K562 (cell line): ENCODE data around the gene HDHD3. TPM values are rescaled to one million over a fixed set of nuclear protein-coding genes. Genes with fewer than 3 reads are reported as not detected.
A peak's percentile ranks its signal among the peaks of the same experiment; 100 is the strongest.

ENCODE experiments used
- CBFA2T3 ChIP-seq: fragments of 450-650 bp; IDR thresholded peaks from 2 replicates; pipeline ENCODE4 v1.6.1; 2017
- CREB1 ChIP-seq, 2 experiments: sonication (generic) in 1 of 2; formaldehyde crosslinking in 1 of 2; IDR thresholded peaks; 2 replicates each; pipeline versions ENCODE4 v1.6.1 to v1.8.0; 2012 to 2022; ENCODE audit warnings: inconsistent platforms in 1 of 2, mild to moderate bottlenecking in 1 of 2, missing genetic modification reagents in 1 of 2, moderate library complexity in 1 of 2
- HOXB6 ChIP-seq: fragments of 250-450 bp; sonication (Bioruptor Pico); IDR thresholded peaks from 2 replicates; pipeline ENCODE4 v1.5.1; 2022; ENCODE audit warnings: mild to moderate bottlenecking, borderline replicate concordance
- MECOM ChIP-seq: fragments of 250-450 bp; sonication (Bioruptor Pico); IDR thresholded peaks from 2 replicates; pipeline ENCODE4 v1.8.0; 2022; ENCODE audit warnings: inconsistent platforms
- MEIS2 ChIP-seq: fragments of 450-650 bp; IDR thresholded peaks from 2 replicates; pipeline ENCODE4 v1.6.1; 2014; ENCODE audit warnings: mild to moderate bottlenecking; ENCODE audit not compliant: partially characterized antibody
- NR2C1 ChIP-seq, 2 experiments: fragments of 450-650 bp; IDR thresholded peaks; 2 replicates each; pipeline ENCODE4 v1.6.1; 2017; ENCODE audit warnings: mild to moderate bottlenecking in 2 of 2, antibody characterized with exemption in 1 of 2, inconsistent platforms in 1 of 2, missing compliant biosample characterization in 1 of 2, missing genetic modification characterization in 1 of 2
- PML ChIP-seq: IDR thresholded peaks from 2 replicates; pipeline ENCODE4 v1.6.1; 2012; ENCODE audit warnings: low read length, inconsistent platforms
- POLR2A ChIP-seq: fragments of 450-650 bp; conservative IDR thresholded peaks from 2 replicates; pipeline ENCODE4 v1.6.1; 2016
- PTTG1 ChIP-seq: fragments of 450-650 bp; IDR thresholded peaks from 2 replicates; pipeline ENCODE4 v1.6.1; 2016; ENCODE audit warnings: low read depth, mild to moderate bottlenecking, missing genetic modification characterization, missing compliant biosample characterization
- PURB ChIP-seq: sonication (generic); formaldehyde crosslinking; IDR thresholded peaks from 2 replicates; pipeline ENCODE4 v1.9.0; 2021; ENCODE audit warnings: low read depth, mild to moderate bottlenecking, missing genetic modification reagents
- SREBF2 ChIP-seq: sonication (generic); formaldehyde crosslinking; IDR thresholded peaks from 2 replicates; pipeline ENCODE4 v1.4.0; 2020; ENCODE audit warnings: mild to moderate bottlenecking, missing genetic modification reagents
- ZC3H4 ChIP-seq: sonication (generic); formaldehyde crosslinking; IDR thresholded peaks from 2 replicates; pipeline ENCODE4 v1.9.0; 2021; ENCODE audit warnings: missing genetic modification reagents, borderline replicate concordance
- ZFP30 ChIP-seq: fragments of 250-450 bp; sonication (Bioruptor Pico); IDR thresholded peaks from 2 replicates; pipeline ENCODE4 v1.8.0; 2022; ENCODE audit warnings: moderate library complexity, mild to moderate bottlenecking, inconsistent platforms, borderline replicate concordance
- ZFX ChIP-seq: sonication (generic); formaldehyde crosslinking; IDR thresholded peaks from 2 replicates; pipeline ENCODE4 v1.8.0; 2022; ENCODE audit warnings: mild to moderate bottlenecking, missing genetic modification reagents, moderate library complexity
- ZNF146 ChIP-seq: IDR thresholded peaks from one replicate; pipeline ENCODE4 v1.6.1; 2018; ENCODE audit warnings: missing compliant biosample characterization; ENCODE audit not compliant: unreplicated experiment
- ZNF197 ChIP-seq: fragments of 200-800 bp; sonication (Bioruptor generic); IDR thresholded peaks from 2 replicates; pipeline ENCODE4 v1.6.1; 2016; ENCODE audit warnings: low read depth, missing genetic modification characterization, missing compliant biosample characterization
- ZNF316 ChIP-seq: fragments of 450-650 bp; IDR thresholded peaks from 2 replicates; pipeline ENCODE4 v1.6.1; 2016
- ZNF717 ChIP-seq: fragments of 250-450 bp; sonication (Bioruptor Pico); IDR thresholded peaks from 2 replicates; pipeline ENCODE4 v1.5.0; 2021
- polyA plus RNA-seq, 8 experiments: library from polyadenylated mRNA; depleted of rRNA in 4 of 8; stranded (reverse) in 5 of 8; unstranded in 3 of 8; fragments of >200 nt; fragmentation: Nextera tagmentation in 2 of 8; fragmentation: Illumina TruSeq in 1 of 8; extraction: Ambion mirVana in 2 of 8; extraction: Trizol in 1 of 8; gene quantifications; 2 replicates each; pipeline versions ENCODE4 v1.2.1 to v1.2.3, GENCODE V29; 2011 to 2014; ENCODE audit warnings: inconsistent platforms in 1 of 8, missing spikeins in 1 of 8
- total RNA-seq, 7 experiments: library from RNA; depleted of rRNA in 6 of 7; stranded (reverse); fragments of >200 nt in 6 of 7; fragmentation: Illumina TruSeq in 2 of 7; extraction: Trizol in 2 of 7; gene quantifications; 2 replicates each; pipeline versions ENCODE4 v1.2.1 to v1.2.3, GENCODE V29; 2011 to 2021; ENCODE audit warnings: low replicate concordance in 1 of 7
- TF ChIP-seq, protein P1 (sequence below): sonication (generic); formaldehyde crosslinking; IDR thresholded peaks from 2 replicates; pipeline ENCODE4 v1.8.0; 2022; ENCODE audit warnings: missing genetic modification reagents, mild to moderate bottlenecking, borderline replicate concordance
- TF ChIP-seq, protein P2 (sequence below), 3 experiments: IDR thresholded peaks in 2 of 3; conservative IDR thresholded peaks in 1 of 3; 2 replicates each; pipeline ENCODE4 v1.5.1; 2011 to 2012; ENCODE audit warnings: low read length in 3 of 3, mild to moderate bottlenecking in 3 of 3, control low read depth in 2 of 3, improper control_type of control experiment in 1 of 3, inconsistent platforms in 1 of 3, low read depth in 1 of 3, mixed read lengths in 1 of 3, moderate library complexity in 1 of 3; ENCODE audit not compliant: insufficient read depth in 2 of 3
- TF ChIP-seq, protein P3 (sequence below): fragments of 150-350 bp; conservative IDR thresholded peaks from 2 replicates; pipeline ENCODE4 v1.6.1; 2014; ENCODE audit warnings: low read length
- TF ChIP-seq, protein P4 (sequence below): sonication (generic); formaldehyde crosslinking; IDR thresholded peaks from 2 replicates; pipeline ENCODE4 v1.9.0; 2022; ENCODE audit warnings: mild to moderate bottlenecking, missing genetic modification reagents

Gene HDHD3
- total and polyA plus RNA-seq, 9 of the 15 experiments (the other 6 are each of a cell fraction or from before 2014, with no cell fraction given), result 1.1 to 19.1 (median 10.9) TPM

DNA sequence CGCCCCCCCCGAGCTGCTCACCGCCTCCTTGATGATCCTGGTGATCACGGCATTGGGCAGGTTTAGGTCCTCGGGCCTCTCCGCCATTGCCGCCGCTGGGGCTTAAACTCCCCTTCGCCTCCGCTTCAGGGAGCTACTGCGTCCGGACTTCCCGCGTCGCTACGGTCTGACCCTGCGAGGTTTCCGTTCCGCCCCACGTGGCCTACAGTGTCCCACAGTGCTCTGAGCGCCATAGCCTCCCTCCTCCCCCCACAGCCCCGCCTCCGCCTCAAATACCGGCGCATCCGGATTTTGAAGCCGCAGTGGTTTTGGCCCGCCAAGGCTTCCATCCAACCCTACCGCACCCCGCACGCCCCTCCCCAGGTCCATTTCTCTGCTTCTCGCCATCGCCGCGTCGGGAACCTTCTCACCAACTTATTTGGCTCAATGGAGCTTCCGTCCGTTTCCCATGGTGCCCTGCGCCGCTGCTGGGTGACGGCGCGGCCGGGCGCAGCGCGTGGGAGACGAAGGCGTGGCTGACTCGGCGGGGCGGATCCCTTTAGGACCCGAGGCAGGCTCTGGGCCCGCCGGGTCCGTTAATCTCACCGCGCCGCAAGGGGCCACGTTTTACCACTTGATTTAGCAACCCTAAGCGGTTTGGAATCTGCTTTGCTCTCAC lies 33.5 kb upstream of the HDHD3 start, which contains the start of the genes C9orf43 and POLE3 (continued):
- TF ChIP-seq, protein P1, sequence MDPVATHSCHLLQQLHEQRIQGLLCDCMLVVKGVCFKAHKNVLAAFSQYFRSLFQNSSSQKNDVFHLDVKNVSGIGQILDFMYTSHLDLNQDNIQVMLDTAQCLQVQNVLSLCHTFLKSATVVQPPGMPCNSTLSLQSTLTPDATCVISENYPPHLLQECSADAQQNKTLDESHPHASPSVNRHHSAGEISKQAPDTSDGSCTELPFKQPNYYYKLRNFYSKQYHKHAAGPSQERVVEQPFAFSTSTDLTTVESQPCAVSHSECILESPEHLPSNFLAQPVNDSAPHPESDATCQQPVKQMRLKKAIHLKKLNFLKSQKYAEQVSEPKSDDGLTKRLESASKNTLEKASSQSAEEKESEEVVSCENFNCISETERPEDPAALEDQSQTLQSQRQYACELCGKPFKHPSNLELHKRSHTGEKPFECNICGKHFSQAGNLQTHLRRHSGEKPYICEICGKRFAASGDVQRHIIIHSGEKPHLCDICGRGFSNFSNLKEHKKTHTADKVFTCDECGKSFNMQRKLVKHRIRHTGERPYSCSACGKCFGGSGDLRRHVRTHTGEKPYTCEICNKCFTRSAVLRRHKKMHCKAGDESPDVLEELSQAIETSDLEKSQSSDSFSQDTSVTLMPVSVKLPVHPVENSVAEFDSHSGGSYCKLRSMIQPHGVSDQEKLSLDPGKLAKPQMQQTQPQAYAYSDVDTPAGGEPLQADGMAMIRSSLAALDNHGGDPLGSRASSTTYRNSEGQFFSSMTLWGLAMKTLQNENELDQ (CRISPR knock-in tag), result no peak; the same call in 1 of the 2 replicates
- TF ChIP-seq MEIS2 (peak; percentile 33), CREB1 (IDR thresholded peaks at IDR 0.05) (peak; percentile 72), CREB1 (CRISPR knock-in tag; IDR thresholded peaks at IDR 0.05) (peak; percentile 84), MECOM (no peak), PURB (no peak), ZC3H4 (CRISPR knock-in tag) (no peak), NR2C1 (IDR thresholded peaks at IDR 0.05) (peak; percentile 81), NR2C1 (tag; IDR thresholded peaks at IDR 0.05) (peak; percentile 82), CBFA2T3 (no peak; the same call in none of the 2 replicates), PTTG1 (no peak), ZNF316 (peak; percentile 59; the same call in 1 of the 2 replicates), ZFP30 (CRISPR knock-in tag) (no peak), ZNF146 (CRISPR knock-in tag) (no peak), ZFX (CRISPR knock-in tag) (peak; percentile 78), POLR2A (peak; percentile 85), ZNF197 (CRISPR knock-in tag) (no peak), ZNF717 (CRISPR knock-in tag) (no peak), PML (peak; percentile 76), SREBF2 (CRISPR knock-in tag) (peak; percentile 9; the same call in 1 of the 2 replicates), HOXB6 (CRISPR knock-in tag) (no peak)
- TF ChIP-seq, protein P2, sequence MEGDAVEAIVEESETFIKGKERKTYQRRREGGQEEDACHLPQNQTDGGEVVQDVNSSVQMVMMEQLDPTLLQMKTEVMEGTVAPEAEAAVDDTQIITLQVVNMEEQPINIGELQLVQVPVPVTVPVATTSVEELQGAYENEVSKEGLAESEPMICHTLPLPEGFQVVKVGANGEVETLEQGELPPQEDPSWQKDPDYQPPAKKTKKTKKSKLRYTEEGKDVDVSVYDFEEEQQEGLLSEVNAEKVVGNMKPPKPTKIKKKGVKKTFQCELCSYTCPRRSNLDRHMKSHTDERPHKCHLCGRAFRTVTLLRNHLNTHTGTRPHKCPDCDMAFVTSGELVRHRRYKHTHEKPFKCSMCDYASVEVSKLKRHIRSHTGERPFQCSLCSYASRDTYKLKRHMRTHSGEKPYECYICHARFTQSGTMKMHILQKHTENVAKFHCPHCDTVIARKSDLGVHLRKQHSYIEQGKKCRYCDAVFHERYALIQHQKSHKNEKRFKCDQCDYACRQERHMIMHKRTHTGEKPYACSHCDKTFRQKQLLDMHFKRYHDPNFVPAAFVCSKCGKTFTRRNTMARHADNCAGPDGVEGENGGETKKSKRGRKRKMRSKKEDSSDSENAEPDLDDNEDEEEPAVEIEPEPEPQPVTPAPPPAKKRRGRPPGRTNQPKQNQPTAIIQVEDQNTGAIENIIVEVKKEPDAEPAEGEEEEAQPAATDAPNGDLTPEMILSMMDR (IDR thresholded peaks at IDR 0.05 in 2 of 3, conservative IDR thresholded peaks at IDR 0.05 in 1 of 3; ENCODE audit: insufficient read depth in 2 of 3, low read depth in 1 of 3, low read length in 3 of 3), result peak in 1 of 3 experiments; percentile 32; a peak in 1 of 6 replicates
- TF ChIP-seq, protein P3, sequence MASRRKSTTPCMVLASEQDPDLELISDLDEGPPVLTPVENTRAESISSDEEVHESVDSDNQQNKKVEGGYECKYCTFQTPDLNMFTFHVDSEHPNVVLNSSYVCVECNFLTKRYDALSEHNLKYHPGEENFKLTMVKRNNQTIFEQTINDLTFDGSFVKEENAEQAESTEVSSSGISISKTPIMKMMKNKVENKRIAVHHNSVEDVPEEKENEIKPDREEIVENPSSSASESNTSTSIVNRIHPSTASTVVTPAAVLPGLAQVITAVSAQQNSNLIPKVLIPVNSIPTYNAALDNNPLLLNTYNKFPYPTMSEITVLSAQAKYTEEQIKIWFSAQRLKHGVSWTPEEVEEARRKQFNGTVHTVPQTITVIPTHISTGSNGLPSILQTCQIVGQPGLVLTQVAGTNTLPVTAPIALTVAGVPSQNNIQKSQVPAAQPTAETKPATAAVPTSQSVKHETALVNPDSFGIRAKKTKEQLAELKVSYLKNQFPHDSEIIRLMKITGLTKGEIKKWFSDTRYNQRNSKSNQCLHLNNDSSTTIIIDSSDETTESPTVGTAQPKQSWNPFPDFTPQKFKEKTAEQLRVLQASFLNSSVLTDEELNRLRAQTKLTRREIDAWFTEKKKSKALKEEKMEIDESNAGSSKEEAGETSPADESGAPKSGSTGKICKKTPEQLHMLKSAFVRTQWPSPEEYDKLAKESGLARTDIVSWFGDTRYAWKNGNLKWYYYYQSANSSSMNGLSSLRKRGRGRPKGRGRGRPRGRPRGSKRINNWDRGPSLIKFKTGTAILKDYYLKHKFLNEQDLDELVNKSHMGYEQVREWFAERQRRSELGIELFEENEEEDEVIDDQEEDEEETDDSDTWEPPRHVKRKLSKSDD, result 0 out of 2 replicates have a peak, but pooled peaks have one; percentile 45
- TF ChIP-seq, protein P4, sequence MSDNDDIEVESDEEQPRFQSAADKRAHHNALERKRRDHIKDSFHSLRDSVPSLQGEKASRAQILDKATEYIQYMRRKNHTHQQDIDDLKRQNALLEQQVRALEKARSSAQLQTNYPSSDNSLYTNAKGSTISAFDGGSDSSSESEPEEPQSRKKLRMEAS (CRISPR knock-in tag), result peak; percentile 97
